Epithelial cell of proximal tubule (primary cell): ENCODE measurements around the gene TUBB1. TPM values are rescaled to one million over a fixed set of nuclear protein-coding genes. Genes with fewer than 3 reads are reported as not detected.

Experiments
- DNase-seq: peaks from one replicate; pipeline ENCODE4 v3.0.0-alpha.2; 2011; ENCODE audit warnings: low read depth
- H3K4me3 ChIP-seq: 2 replicates; pipeline ENCODE4 v1.5.1; 2011; ENCODE audit warnings: low read depth, mild to moderate bottlenecking, low read length
- total RNA-seq: library from RNA; depleted of rRNA; stranded (reverse); fragments of >200 nt; gene quantifications from 2 replicates; pipeline ENCODE4 v1.2.3, GENCODE V29; 2015
- TF ChIP-seq, protein P1 (sequence below): conservative IDR thresholded peaks from 2 replicates; pipeline ENCODE4 v1.5.1; 2012; ENCODE audit warnings: low read depth, mild to moderate bottlenecking, low read length

TUBB1 gene
- total RNA-seq, 1 donor from 2014 or later, result not detected

DNA sequence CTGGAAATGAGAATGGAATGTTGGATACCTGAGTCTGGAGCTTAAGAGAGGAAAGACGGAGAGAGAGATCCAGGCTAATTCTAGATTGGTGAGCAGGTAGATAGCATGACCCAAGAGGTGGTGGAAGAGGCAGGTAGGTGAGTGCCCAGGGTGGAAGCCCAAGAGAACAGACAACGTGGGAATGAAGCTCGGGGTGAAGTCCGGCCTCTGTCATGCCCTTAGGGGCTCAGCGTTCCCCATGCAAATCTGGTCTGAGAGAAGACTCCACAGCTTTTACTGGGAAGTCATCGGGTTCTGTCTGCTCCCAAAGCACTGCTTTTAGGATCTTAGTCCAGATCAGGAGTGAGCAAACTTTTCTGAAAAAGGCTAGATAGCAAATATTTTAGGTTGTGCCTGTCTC lies 34.5 kb upstream of the TUBB1 start:
- DNase-seq, result no peak
- TF ChIP-seq, protein P1, sequence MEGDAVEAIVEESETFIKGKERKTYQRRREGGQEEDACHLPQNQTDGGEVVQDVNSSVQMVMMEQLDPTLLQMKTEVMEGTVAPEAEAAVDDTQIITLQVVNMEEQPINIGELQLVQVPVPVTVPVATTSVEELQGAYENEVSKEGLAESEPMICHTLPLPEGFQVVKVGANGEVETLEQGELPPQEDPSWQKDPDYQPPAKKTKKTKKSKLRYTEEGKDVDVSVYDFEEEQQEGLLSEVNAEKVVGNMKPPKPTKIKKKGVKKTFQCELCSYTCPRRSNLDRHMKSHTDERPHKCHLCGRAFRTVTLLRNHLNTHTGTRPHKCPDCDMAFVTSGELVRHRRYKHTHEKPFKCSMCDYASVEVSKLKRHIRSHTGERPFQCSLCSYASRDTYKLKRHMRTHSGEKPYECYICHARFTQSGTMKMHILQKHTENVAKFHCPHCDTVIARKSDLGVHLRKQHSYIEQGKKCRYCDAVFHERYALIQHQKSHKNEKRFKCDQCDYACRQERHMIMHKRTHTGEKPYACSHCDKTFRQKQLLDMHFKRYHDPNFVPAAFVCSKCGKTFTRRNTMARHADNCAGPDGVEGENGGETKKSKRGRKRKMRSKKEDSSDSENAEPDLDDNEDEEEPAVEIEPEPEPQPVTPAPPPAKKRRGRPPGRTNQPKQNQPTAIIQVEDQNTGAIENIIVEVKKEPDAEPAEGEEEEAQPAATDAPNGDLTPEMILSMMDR, result no peak
- H3K4me3 ChIP-seq, result no peak overlapping the region

- H3K4me3 ChIP-seq, result no peak overlapping the region
- TF ChIP-seq, protein P1, result no peak
- no peak for DNase-seq
Observed at GRCh38 chr20:58985656-58986055, 33.6 kb upstream of the TUBB1 start.

DNA sequence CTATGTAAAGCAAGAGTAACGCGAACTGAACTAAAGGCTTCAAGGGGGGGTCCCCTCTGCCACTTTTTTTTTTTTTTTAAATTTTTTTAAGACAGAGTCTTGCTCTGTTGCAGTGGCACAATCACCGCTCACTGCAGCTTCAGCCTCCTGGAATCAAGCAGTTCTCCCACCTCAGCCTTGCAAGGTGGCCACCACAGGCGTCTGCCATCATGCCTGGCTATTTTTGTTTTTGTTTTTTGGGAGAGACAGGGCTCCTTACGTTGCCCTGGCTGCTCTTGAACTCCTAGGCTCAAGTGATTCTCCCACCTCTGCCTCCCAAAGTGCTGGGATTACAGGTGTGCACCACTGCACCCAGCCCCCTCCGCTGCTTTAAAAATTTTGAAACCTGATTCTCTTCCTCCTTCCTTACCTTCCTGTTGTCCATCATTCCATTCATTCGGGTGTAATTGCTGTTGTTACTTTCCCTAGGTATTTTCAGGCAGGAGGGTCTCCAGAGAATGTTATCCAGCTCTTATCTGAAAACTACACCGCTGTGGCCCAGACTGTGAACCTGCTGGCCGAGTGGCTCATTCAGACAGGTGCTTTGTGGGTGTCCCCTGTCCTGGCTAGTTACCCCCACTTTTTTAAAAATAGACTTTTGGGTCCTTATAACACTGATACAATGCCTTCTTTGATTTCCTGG lies 32.8 kb upstream of the TUBB1 start:
- H3K4me3 ChIP-seq, result no peak overlapping the region
- DNase-seq, result no peak
- TF ChIP-seq, protein P1, result no peak

- no peak overlapping the region for H3K4me3 ChIP-seq
- DNase-seq, result no peak
- TF ChIP-seq, protein P1, result no peak
Observed at GRCh38 chr20:58986968-58987517, 32.2 kb upstream of the TUBB1 start.

DNA sequence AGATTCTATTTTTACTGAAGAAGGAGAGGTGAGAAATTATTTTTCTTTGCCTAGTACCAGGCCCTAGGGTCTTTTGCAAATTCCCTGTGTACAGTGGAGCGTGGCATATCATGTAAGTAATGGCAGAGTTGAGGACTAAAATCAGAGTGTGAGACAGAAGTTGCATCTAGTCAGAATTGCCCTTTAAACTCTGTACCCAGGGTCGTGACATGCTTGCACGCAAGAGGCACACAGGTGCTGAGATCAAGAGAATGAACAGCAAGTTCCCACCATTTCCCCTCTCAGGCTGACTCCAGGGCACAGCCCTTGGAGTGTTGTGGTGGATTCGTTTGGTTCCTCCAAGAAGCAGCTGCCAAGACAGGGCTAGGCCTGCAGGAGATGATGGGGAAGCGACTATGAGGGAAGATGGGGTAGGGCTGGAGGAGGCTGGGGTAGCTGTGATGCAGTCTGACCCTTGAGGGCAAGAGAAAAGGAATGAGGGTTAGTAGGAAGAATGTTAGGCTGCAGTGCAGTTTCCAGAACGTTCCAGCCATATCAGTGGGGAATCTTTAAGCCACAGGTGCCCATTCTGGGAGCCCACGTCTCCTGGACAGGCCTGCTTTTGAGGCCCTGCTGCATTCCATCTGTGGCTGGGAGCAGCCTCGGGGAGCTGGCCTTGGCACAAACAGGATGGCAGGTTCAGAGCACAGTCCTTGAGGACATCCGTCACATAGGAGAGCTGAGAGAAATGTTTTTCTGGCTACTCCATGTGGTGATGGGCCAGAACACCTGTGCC lies 31.3 kb upstream of the TUBB1 start:
- no peak for DNase-seq
- no peak overlapping the region for H3K4me3 ChIP-seq
- TF ChIP-seq, protein P1, result no peak

DNA sequence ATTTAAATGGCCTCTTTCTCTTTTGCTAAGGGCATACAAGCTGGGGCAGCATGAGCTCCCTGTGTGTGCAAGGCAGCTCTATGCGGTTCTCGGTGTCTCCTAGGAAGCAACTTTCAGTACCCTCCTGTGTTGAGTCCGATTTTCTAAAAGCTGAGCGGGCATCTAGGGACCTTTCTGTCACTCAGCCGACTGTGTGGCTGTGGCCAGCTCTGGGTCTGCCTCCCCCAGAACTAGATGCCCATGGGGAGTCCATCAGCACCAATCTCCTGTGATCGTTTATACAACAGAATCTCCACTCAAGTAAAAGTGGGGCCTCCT lies 30.7 kb upstream of the TUBB1 start:
- no peak for DNase-seq
- TF ChIP-seq, protein P1, result no peak
- no peak overlapping the region for H3K4me3 ChIP-seq
